Cerebellar nuclear complex (tissue), 1 donor: ENCODE results near the gene TEAD2.
"Not testable (repeated sequence)": the region's sequence is repeated elsewhere in the genome, so short reads cannot be mapped to it uniquely, and the experiment has no call there.

Source experiments
- DNase-seq, 2 experiments: peaks; one replicate each; lab custom pipeline; 2025; lab: John Stamatoyannopoulos, UW

Gene TEAD2

DNA sequence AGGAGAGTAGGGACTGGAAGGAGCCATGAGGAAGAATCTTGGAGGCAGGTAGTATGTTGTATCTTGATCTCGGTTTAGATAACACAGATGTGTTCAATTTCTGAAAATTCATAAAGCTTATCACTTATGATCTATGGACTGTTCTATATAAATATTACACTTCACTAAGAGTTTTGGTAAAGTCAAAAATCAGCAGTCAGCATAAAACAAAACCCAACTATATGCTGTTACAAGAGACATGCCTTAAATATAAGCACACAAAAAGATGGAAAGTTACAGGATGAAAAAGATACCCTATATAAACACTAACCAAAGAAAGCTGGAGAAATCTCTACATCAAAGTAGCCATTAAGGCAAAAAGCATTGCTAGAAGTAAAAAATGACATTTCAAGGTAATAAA, 21.4 kb upstream of the TEAD2 start:
- no peak for DNase-seq

DNA sequence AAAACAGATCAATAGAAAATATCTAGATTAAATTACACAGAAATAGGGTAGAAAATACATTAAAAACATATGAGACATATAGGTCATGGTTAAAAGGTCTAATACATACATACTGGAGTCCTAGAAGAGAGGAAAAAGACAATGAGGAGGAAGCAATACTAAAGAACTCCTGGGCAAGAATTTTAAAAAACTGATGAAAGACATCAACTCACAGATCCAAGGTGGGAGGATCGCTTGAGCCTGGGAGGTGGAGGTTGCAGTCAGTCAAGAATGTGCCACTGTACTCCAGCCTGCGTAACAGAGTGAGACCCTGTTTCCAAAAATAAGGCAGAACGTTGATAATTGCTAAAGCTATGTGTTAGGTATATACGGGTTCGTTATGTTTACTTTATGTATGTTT, 20.4 kb upstream of the TEAD2 start:
- no peak for DNase-seq

DNA sequence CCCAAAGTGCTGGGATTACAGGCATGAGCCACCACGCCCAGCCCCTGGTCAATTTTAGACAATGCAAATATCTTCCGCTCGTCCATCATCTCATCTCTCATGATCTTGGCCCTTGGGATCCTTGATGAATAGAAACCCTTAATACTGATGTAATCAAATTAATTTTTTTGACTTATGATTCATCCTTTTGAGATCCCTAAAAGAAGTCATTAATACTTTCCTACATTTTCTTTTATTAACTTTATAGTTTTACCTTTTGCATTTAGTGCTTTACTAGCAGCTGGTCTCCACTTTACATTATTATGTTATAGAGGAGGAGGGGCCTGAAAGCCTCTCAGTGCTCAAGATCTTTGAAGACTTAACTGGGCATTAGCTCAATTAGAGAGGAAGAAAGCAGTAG, 18.2 kb upstream of the TEAD2 start:
- DNase-seq, result no peak

DNA sequence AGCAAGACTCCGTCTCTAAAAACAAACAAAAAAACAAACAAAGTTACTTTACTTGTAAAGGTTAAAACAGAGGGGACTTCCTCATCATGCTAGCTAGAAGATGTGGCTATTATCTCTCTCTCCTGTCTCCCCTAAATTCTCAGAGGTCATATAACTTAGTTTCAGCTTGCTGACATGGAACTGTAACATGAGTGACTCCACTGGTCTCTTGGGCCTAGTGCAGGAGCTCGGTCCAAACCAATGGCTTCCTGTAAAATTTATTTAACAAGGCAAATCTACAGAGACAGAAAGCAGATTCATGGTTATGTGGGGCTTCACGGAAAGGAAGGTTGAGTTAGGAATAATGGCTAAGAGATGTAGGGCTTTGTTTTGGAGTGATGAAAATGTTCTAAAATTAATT, 16.3 kb upstream of the TEAD2 start:
- no peak for DNase-seq

DNA sequence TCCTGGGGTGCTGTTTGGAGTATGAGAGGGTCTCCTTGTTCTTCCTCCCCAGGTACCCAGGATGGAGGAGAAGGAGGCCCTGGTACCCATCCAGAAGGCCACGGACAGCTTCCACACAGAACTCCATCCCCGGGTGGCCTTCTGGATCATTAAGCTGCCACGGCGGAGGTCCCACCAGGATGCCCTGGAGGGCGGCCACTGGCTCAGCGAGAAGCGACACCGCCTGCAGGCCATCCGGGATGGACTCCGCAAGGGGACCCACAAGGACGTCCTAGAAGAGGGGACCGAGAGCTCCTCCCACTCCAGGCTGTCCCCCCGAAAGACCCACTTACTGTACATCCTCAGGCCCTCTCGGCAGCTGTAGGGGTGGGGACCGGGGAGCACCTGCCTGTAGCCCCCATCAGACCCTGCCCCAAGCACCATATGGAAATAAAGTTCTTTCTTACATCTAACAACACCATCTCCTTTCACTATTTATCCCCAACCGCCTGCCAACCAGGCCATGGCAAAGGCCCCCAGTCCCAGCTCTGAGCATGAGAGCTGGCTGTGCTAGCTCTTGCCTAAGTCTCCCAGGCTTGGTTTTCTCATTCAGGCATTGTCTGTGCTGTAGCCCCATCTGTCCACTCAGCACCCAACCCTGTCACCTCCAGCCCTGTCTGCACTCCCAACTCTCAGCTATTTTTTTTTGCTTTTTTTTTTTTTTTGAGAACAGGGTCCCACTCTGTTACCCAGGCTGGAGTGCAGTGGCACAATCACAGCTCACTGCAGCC, 12.6 kb upstream of the TEAD2 start:
- no peak for DNase-seq

DNA sequence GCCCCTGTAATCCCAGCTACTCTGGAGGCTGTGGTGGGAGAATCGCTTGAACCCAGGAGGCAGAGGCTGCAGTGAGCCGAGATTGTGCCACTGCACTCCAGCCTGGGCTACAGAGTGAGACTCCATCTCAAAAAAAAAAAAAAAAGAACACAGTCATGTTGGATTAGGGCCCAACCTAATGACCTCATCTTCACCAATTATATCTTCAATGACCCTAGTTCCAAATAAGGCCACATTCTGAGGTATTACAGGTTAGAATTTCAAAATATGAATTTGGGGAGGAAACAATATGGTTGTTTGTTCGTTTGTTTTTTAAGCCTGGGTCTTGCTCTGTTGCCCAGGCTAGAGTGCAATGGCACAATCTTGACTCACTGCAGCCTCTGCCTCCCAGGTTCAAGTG, 11.0 kb upstream of the TEAD2 start:
- not testable (repeated sequence) for DNase-seq

DNA sequence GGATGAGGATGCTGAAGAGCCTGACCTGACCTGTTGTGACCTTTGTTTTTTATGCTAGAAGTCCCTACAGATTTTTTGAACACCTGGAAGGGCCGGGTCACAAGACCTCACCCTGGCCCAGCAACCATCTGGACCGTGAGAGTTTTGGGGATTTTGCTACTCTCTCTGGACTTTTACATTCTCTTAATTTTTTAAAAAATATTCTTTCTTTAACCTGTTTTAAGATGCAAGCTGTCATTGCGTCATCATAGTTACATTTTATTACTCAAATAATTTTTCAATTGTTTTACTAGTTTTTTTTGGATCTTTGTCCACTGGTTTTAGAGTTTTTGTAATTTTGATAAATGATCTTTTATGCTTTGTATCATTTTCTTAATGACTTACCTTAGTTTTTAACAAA, 9.0 kb upstream of the TEAD2 start:
- no peak for DNase-seq

DNA sequence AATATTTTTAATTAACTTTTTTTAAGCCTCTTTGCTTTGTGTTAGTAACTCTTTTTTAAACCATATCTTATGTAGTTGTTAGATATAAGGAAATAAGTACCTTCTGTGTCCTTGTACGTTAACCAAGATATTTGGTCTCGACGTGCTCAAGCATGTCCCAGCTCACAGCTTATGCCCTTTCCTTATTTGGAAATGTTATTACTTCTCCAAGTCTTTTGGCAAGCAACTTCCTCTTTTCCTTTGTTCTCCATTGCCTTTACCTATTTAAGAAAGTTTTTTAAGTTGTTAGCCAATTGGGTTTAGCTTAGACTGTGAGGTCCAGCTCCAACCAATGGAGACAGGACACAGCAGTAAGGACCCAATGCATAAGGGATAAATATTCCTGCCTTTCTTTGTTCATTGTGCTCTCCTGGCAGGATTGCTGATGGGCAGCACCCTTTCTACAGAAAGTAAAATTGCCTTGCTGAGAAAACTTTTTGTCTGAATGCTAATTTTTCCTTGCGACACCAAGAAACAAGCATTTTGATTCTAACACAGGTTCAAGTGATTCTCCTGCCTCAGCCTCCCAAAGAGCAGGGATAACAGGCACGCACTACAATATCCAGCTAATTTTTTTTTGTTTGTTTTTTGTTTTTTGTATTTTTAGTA, 6.6 kb upstream of the TEAD2 start:
- DNase-seq, result no peak

DNA sequence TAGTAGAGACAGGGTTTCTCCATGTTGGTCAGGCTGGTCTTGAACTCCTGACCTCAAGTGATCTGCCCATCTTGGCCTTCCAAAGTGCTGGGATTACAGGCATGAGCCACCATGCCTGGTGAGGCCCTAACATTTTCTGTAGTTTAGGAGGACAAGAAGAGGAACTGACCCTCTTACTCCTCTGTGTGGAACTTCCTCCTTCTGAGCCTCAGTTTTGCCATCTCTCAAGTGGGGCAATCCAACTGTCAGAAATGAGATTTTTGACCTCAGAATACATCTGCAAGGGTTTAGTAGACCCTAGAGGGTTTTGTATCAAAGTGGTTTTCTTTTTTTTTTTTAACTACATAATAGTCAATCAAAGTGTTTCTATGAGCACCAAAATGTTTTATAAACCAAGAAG, 3.9 kb upstream of the TEAD2 start:
- no peak for DNase-seq

DNA sequence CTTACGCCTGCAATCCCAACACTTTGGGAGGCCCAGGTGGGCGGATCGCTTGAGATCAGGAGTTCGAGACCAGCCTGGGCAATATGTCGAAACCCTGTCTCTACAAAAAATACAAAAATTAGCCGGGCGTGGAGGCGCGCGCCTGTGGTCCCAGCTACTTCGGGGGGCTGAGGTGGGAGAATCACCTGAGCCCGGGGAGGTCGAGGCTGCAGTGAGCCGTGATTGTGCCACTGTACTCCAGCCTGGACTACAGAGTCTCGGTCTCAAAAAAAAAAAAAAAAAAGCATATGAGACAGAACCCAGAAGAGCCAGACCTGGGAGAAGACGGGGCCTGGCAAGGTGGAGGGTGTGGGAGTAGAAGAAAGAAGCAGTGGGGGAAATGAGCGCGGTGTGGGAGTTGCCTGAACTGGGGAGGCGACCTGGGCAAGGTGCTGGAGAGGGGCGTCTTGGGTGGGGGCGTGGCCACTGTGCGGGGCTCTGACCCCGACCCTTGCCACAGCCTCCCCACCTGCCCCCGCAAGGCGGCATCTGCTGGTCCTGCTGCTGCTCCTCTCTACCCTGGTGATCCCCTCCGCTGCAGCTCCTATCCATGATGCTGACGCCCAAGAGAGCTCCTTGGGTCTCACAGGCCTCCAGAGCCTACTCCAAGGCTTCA, 2.0 kb upstream of the TEAD2 start:
- DNase-seq, result no peak

DNA sequence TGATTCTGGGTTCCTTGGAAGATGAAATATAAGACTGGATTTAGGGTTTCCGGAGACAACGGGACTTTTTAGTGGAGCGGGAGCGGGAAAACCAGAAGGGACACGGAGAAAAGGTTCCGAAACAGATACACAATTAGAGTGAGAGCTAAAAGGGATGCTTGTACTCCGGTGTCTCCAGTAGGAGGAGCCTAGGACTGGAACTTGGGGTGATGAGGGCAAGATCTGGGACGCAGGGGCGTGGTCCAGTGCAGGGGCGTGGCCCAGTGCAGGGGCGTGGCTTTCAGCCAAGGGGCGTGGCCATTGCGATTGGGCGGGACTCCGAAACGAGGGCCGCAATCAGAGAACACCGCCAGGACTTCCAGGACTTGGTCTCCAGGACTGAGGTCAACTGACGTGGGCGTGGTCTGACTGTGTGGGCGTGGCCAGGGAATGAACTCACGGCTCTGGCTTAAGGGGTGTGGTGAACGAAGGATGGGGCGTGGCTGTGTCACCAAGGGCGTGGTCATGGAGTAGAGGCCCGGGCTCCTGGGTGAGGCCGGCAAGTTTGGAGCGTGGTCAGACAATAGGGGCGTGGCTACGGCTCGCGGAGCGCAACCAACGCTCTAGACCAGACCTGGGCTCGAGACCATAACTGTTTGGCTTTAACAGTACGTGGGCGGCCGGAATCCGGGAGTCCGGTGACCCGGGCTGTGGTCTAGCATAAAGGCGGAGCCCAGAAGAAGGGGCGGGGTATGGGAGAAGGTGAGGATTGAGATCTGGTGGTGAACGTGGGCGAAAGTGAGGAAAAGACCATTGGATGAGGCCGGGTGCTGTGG, 1.3 kb upstream of the TEAD2 start, which contains the start of gene DKKL1:
TSS of gene DKKL1 (plus strand) at position 610 of the 815 bp plus-strand sequence. CDS start at position 732, 122 bp downstream.
- no peak for DNase-seq

DNA sequence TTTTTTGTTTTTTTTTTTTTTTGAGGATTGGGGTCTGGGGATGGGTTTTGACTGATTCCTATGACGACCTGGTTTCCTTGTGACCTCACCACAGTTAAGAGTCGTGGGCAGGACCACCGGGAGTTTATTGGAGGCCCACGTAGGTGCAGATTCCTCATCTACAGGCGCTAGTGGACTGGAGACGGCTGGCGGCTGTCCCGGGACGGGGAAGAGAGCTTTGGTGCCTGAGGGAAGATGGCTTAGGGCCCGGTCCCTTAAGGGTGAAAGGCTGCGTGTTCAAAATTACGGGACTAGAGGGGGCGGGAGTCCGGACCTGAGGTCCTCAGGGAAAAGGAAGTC, 682 bp upstream of the TEAD2 start:
- no peak for DNase-seq

DNA sequence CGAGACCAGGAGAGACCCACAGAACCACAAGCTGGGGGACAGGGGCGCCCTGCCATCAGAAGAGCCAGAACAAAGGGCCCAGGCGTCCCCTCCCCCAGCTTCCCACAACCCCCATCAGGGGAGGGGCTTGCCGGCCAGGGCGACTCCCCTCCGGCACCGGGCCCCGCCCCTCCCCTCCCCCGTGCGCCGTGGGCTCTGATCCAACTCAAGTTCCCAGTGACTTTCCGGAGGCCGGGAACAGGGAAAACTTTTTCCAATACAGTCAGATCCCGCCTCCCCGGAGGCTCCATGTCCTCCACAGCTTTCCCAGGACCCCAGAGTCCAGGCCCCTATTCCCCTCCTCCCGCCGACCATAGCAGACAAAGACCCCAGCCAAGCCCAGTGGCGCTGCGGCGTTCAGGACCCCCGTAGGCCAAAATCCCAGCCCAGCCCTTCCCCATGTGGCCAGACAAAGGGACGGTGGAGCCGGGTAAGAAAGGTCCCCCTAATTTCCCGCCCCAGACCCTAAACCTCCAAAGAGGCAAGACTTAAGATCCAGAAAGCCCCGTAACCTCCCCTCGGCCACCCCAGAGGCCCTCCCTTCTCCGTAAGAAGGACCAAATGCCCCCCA, 673 bp downstream of the TEAD2 start:
- no peak for DNase-seq

DNA sequence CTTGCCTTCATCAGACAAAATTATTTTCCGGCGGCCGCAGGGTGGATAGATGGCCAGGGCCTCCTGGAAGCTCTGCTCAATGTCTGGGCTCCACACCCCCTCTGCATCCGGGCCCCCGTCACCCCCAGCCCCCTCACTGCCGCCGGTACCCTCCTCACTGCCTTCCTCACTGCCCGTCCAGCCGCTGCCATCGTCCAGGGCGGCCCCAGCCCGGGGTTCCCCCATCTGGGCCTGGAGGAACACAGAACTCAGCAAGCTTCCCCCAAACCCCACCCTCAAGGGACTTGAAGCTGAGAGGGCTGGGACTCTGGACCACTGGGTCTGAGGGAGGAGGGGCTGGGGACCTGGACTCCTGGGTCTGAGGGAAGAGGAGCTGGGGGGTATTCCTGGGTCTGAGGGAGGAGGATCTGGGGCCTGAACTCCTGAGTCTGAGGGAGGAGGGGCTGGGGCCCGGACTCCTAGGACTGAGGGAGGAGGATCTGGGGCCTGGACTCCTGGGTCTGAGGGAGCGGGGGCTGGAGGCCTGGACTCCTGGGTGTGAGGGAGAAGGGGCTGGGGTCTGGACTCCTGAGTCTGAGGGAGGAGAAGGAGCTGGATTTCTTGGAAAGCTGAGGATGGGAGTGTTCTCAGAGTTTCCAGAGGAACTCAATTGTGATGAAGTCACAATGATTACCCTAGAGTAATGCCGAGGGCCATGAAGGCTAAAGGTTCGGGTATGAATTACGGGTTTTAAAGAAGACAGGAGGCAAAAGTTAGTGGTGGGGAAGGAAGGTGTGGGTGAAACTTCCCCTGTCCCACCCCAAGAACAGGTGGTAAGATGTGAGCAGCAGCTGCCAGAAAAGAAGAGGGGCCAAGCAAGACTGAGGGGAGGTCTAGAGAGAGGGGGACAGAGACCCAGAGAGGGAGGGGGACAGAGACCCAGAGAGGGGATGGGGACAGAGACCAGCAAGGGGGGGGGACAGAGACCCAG, 2.1 kb downstream of the TEAD2 start:
- DNase-seq, result no peak

DNA sequence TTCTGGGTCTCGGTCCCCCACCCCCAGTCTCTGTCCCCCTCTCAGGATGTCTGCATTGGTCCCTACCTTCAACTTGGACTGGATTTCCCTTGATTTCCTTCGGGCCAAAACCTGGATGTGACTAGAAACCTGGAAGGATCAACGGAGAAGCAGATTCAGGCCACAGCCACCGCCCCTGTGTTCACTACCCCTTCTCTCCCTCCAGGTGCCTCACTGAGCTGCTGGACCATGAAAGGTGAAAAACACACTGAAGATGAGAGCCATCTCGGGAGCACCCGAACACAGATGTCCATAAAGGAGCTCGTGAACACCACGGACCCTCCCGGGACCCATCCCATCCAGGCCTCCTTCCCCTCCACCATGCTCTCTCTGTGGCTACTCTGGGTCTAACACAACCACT, 5.0 kb downstream of the TEAD2 start:
- DNase-seq, result no peak

DNA sequence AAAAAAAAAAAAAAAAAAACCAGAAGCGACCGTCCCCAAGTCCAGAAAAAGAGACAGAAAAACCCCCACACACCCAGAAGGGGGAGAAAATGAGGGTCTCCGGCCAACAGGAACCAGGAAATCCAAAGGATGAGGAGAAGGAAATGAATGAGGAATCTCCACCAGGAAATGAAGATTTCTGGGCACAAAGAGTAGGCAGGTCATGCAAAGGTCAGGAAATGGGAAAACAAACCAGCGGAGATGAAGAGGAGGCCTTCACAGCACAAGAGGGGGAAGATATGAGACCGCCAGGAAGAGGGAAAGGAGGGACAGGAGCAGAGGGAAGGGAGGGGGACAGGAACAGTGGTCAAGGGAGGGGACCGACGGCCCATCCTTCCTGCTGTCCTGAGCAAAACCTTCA, 5.8 kb downstream of the TEAD2 start:
- DNase-seq, result no peak

DNA sequence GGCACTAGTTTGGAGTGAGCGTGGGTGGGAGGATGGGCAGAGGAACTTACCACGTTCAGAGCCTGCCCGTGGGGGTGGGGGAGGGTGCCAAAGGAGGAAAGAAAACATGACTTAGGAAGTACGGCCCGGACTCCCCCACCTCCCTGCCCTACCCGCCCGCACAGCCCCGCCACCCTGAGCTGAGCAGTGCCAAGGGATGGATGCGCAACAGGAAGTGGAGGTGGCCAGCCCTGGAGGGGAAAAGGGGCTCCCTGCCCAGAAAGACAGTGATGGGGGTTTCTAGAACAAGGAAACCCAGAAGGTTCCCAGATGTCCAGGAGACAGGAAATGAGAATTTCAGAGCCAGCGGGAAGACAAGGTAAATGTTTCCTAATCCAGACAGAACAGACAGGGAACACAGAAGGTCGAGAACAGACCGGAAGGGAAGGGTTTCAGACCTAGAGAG, 6.3 kb downstream of the TEAD2 start:
- no peak for DNase-seq

DNA sequence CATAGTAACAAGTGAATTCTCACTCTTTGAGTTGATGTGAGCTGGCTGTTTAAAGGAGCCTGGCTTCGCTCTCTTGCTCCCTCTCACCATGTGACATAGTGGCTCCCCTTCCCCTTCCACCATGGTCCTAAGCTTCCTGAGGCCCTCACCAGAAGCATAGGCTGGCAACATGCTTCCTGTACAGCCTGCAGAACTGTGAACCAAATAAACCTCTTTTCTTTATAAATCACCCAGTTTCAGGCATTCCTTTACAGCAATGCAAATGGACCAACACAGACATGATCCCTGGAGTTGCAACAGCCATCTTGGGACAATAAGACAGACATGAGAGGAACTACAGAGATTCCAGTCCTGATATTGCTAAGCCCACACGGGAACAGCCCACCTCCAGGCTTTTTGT, 12.6 kb downstream of the TEAD2 start:
- DNase-seq, result no peak

DNA sequence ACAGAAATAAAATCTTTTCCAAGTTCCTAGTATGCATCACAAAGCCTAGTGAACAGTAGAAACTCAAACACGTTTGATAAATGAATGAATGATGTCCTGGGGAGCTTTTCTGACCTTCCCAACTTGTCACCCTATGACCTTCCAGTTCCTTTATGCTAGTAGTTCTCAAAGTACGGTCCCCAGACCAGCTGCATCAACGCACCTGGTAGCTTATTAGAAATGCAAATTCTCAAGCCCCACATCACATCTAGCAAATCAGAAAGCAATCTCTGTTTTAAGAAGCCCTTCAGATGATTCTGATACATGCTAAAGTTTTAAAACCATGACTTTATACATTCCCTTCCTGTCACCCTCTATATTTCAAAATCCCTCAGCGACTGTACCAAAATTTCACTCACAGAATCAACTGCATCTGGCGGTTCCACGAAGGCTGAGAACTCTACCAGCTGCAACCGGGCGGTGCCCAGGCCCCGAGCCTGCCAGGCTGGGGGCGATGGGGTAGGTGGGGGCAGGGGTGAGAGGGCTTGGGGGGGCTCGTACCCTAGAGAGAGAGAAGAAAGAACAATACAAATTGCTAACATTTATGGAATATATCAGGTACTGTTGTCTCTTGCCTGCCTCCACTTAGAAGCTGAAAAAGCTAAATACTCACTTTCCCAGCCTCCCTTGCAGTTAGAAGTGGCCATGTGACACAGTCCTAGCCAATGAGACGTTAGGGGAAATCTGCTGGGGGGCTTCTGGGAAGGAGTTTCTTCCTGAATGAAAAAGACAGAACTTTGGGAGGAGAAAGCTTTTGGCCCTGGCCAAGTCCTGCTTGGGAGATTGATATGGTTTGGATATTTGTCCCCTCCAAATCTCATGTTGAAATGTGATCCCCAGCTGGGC, 13.7 kb downstream of the TEAD2 start:
- DNase-seq, result no peak

DNA sequence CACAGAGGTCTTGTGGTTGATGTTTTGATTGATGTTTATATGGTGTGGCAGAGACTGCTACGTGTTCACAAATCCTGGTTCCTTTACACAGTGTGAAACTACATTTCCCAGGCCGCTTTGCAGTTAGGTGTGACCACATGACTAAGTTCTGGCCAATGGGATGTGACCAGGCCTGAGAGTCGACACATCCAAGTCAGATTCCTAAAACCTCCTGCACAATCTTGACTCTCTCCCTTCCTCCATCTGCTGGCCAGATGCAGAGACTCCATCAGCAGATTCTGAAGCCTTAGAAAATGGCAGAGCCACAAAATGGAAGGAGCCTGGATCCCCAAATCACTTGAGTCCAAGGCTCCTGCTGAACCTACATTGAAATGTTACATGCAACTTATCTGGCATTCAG, 14.4 kb downstream of the TEAD2 start:
- no peak for DNase-seq
